Small intestine (tissue), 7 donors: ENCODE measurements around the gene HOXC13. TPM values are rescaled to one million over a fixed set of nuclear protein-coding genes. Genes with fewer than 3 reads are reported as not detected.

Source experiments
- DNase-seq, 2 donors: peaks; one replicate each; pipeline versions ENCODE4 v3.0.0 to v3.0.0-alpha.2; 2013
- FAIRE-seq: peaks from 2 replicates; lab custom pipeline; 2012; peaks lifted over from hg19 to GRCh38; lab: Jason Lieb, UNC
- H3K27ac ChIP-seq, 3 donors: one replicate each; pipeline ENCODE4 v1.5.1; 2013; ENCODE audit warnings: low read length in 2 of 3, mild to moderate bottlenecking in 2 of 3, control low read depth in 1 of 3, inconsistent platforms in 1 of 3, low read depth in 1 of 3, moderate library complexity in 1 of 3
- H3K27me3 ChIP-seq, 3 donors: one replicate each; pipeline ENCODE4 v1.6.1; 2013; ENCODE audit warnings: low read length in 3 of 3, inconsistent platforms in 1 of 3; ENCODE audit not compliant: control insufficient read depth in 3 of 3, insufficient read depth in 3 of 3
- H3K36me3 ChIP-seq, 3 donors: one replicate each; pipeline ENCODE4 v1.6.1; 2013; ENCODE audit warnings: low read length in 3 of 3, inconsistent platforms in 1 of 3, low read depth in 1 of 3, mild to moderate bottlenecking in 1 of 3, moderate library complexity in 1 of 3; ENCODE audit not compliant: control insufficient read depth in 3 of 3, insufficient read depth in 2 of 3
- H3K4me1 ChIP-seq, 3 donors: one replicate each; pipeline ENCODE4 v1.6.1; 2013; ENCODE audit warnings: low read length in 2 of 3, inconsistent platforms in 1 of 3, low read depth in 1 of 3, mild to moderate bottlenecking in 1 of 3, moderate library complexity in 1 of 3; ENCODE audit not compliant: control insufficient read depth in 3 of 3, insufficient read depth in 2 of 3
- H3K4me3 ChIP-seq, 3 donors: one replicate each; pipeline ENCODE4 v1.5.1; 2013; ENCODE audit warnings: low read length in 3 of 3, control low read depth in 1 of 3, inconsistent platforms in 1 of 3, low read depth in 1 of 3, mild to moderate bottlenecking in 1 of 3, moderate library complexity in 1 of 3
- H3K9me3 ChIP-seq, 2 donors: one replicate each; pipeline ENCODE4 v1.6.1; 2013; ENCODE audit warnings: low read depth in 1 of 2, low read length in 1 of 2; ENCODE audit not compliant: control insufficient read depth in 2 of 2, insufficient read depth in 1 of 2
- WGBS, 3 donors: extraction: QIAGEN DNeasy Blood & Tissue Kit; methylation state at CpG; one replicate each; pipeline ENCODE4 v1.1.7; 2013; 5-methylcytosine and 5-hydroxymethylcytosine counted together
- polyA plus RNA-seq, 4 donors: library from polyadenylated mRNA; stranded (reverse) in 3 of 4; unstranded in 1 of 4; fragments of 200-250 nt in 3 of 4; fragments of 120-200 nt in 1 of 4; gene quantifications; one replicate each; pipeline versions ENCODE4 v1.2.1 to v1.2.3, GENCODE V29; 2013
- donor health status: healthy with polysubstance abuse.
- donor health status: control.
- donor health status: control.
- donor health status: Bipolar disorder and iron deficiency.
- donor health status: healthy.

Gene HOXC13
- polyA plus RNA-seq, 4 donors = not detected

DNA sequence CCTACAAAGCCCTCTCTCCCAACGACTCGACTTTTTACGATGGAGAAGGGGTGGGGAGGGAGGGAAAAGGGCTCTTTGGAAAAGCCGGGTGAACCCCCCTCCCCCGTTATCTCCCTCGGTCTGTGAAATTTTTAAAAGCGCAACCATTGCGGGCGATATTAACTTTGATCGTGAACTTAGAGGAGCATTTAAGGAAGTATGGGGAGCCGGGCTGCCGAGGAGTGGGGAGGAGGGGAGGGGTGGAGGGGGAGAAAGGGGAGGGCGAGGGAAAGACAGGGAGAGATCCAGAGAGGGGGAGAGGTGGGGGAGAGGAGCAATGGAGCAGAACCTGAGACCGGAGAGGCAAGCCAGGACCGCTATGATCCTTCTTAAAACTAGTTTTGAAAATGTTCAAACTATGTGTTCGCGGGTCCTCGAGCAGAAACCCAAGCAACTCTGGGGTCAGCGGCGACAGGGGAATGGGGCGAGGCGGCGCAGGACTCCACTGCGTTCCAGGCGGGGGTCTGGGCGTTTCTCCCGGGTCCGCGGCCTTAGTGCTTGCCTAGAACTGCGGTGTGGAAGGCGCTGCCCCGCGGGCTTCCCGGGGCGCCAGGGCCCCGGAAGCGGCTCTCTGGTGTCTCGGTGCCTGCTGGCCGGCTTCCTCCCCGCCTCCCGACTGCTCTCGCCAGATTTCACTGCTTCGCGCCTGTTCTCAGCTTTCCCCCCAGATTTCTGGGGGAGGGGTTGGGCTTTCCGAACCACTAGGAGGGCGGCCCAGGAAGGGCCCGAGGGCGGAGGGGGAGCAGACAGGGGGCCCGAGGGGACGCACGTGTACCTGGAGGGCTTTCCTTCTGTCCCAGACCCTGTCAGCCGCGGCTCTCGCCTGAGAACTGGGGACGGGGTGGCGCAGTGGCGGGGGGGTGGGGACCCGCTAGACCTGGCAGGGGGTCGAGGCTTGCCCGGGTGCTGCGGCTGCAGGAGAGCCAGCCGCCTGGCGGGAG lies 35.7 kb downstream of the HOXC13 start, which contains the start of gene HOTAIR:
HOTAIR (minus strand) TSS at position 871 of the 980 bp plus-strand sequence.
- Histone ChIP-seq H3K27ac (peak within 1 kb of the TSS in 1 of 3 donors; percentile 27), H3K27me3 (peaks cover 5 to 91% (median 70%) of the 10 kb centered on the region in 3 donors), H3K9me3 (peaks cover 0 to 16% of the 10 kb centered on the region in 2 donors), H3K4me3 (peak within 1 kb of the TSS in 2 of 3 donors; percentile 41 to 43), H3K36me3 (no peaks in the 10 kb centered on the region), H3K4me1 (peaks cover 3 to 28% (median 13%) of the 10 kb centered on the region in 3 donors)
- DNase-seq (peak; percentile 38 to 65), FAIRE-seq (no peak)
- 3% methylated on average over 55 to 63 of the region's 63 CpGs for WGBS, 3 donors

DNA sequence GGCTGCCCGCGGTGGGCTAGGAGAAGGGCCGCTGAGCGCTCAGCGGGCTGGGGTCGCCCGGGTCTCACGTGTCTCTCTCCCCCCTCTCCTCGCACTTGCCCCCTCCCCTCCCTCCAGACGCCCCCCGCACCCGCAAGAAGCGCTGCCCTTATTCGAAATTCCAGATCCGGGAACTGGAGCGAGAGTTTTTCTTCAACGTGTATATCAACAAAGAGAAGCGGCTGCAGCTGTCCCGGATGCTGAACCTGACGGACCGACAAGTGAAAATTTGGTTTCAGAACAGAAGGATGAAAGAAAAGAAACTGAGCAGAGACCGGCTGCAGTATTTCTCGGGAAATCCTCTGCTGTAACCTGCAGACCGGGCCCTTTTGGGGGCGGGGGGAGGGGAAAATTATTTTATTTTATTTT lies 36.4 kb downstream of the HOXC13 start:
- Histone ChIP-seq H3K36me3 (no peaks in the 10 kb centered on the region), H3K27me3 (peaks cover under 1 to 90% (median 68%) of the 10 kb centered on the region in 3 donors), H3K27ac (no peak overlapping the region), H3K4me1 (peaks cover 3 to 35% (median 13%) of the 10 kb centered on the region in 3 donors), H3K4me3 (peak overlapping the region in 2 of 3 donors; percentile 41 to 43), H3K9me3 (peaks cover 0 to 16% of the 10 kb centered on the region in 2 donors)
- WGBS, 3 donors = 5 to 9% (median 7%) methylated on average over 17 to 25 of the region's 25 CpGs
- no peak for FAIRE-seq
- DNase-seq = no peak

DNA sequence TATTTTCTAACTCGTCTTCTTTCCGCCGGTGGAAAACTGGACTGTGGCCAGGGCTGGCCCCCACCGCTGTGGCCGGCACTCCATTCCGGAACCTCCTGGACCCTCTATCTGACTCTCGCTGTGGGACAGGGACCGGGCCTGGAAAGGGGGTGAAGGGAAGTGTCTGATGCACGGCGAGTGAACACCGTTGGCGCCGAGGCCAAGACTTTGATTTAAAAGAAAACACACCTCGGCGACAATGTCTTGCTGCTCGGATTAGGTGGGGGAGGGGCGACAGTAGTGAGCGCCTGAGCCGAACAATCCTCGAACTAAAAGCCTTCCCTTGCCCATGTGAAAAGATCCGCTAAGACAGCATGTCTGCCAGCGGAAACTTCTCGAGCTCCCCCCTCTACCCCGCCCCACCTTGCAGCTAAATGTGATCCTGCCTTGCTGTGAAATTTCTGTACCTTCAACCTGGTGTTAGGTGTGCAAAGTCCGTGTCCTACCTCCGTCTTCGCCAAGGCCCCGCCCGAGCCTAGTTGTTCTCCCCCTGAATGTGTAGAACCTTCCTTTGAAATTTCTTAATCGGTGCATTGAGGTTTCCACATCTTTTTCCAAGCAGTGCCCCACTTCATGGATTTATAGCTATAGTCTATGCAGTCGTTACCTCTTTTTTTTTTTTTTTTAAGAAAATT lies 37.0 kb downstream of the HOXC13 start:
- Histone ChIP-seq H3K4me1 (peaks cover 3 to 36% (median 13%) of the 10 kb centered on the region in 3 donors), H3K27me3 (peaks cover 0 to 88% (median 66%) of the 10 kb centered on the region in 3 donors), H3K27ac (peak overlapping the region in 1 of 3 donors; percentile 27), H3K36me3 (no peaks in the 10 kb centered on the region), H3K4me3 (peak overlapping the region in 2 of 3 donors; percentile 14 to 43), H3K9me3 (peaks cover 0 to 16% of the 10 kb centered on the region in 2 donors)
- WGBS, 3 donors = 16 to 39% (median 37%) methylated on average over 31 of the region's 31 CpGs
- FAIRE-seq = no peak
- DNase-seq = peak in 1 of 2 donors; percentile 48

DNA sequence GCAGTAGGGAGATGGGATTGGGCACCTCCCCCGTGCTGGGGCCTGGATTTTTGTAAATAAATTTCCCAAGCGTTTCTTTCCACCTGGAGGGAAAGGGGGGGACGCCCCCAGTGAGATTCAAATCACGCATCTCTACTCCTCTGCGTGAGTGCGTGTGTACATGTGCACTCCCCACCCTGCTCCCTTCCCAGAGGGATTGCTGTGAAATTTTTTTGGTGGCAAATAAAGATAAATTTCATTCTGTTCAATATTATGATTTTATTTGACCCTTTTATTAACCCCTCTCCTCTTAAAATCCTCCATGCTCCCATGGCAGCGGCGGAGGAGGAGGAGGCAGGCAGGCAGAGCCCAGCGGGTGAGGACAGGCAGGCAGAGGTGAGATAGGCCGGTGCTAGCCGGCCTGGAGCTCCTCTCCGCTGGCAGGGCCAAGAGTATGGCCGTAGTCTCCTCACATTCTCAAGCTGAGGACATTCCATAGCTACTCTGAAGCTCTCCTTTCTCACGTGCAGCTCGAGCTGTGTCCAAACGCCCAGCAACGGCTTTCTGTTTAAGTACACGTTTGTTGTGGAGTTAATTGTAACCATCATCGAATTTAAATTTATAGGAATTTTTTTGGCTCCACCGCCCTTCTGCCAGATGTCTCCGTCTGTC lies 37.7 kb downstream of the HOXC13 start:
- Histone ChIP-seq H3K4me1 (peaks cover 3 to 36% (median 13%) of the 10 kb centered on the region in 3 donors), H3K4me3 (no peak overlapping the region), H3K36me3 (no peaks in the 10 kb centered on the region), H3K27me3 (peaks cover 0 to 88% (median 66%) of the 10 kb centered on the region in 3 donors), H3K9me3 (peaks cover 0 to 16% of the 10 kb centered on the region in 2 donors), H3K27ac (no peak overlapping the region)
- FAIRE-seq (no peak), DNase-seq (no peak)
- 37 to 72% (median 55%) methylated on average over 21 of the region's 21 CpGs for WGBS, 3 donors

DNA sequence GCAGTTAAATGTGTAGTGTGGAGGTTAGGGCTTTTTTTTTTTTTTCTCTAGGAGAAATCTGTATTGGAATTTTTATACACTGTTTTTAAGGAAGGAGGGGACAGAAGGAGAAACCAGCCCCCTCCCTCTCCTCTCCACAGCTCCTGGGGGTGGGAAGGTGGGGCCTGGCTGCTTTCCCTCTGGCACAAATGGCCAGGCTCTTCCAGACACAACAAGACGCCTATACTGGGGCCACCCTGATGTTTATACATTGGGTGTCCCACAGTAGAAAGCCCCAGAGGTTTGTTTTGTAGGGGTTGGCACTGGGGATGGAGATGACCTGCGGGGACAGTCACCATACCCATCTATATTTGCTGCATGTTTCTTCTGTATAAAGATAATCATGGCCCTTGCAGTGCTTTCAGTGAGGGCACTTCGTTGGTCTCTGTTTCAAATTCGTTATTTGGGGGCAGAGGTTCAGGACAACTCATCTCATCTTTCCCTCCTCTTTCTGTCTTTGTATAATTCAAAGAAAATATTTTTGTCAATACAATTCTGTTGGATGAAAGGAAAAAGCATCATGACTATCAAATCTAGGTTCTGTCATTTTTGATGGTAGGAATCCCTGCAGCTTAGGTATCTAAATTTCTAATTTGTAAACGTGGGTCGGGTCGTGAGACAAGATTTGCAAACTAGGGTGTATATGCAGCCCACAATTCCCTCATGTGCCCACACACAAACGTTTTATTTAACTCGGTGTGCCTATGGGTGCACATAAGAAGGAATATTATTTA lies 38.4 kb downstream of the HOXC13 start:
- FAIRE-seq (no peak), DNase-seq (no peak)
- WGBS, 3 donors = 33 to 52% (median 38%) methylated on average over 8 to 9 of the region's 9 CpGs

DNA sequence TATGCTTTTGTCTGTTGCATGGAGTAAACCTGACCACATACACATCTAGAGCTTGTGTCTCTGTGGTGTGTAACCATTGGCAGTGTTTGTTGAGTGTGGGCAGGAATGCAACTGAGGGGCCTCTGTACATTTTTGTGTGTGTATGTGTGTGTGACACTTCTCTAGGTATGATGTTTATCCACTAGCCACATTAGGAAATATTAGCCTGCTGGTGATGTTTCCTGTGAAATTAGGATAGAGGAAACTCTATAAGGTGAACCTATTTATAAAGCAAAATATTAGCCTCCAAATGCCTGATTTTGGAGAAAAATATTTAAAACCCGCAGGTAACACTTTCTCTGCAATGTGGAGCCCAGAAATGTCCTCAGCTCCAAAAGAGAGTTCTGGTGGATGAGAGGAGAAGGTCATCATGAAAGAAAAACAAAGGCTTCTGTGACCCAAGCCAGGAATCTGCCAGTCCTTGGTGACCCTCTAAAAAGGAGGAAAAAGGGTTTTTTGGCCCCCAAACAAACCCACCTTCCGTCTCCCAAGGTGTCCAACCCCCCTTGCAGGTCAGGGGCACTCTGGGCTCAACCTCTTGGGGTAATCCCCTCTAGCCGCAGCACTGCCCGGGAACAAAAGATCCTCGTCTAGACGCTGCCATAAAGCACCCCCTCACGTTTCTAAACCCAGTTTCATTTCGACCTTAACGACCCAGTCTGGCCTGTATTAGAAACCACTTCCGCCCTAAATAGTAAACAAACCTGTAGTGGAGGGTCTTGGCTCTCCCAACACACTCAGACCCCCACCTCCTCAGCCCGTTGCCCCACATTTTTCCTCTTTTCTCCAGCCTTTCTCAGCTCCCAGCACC lies 39.2 kb downstream of the HOXC13 start:
- peak overlapping the region in 1 of 3 donors; percentile 40 for H3K4me3 ChIP-seq
- peaks cover 0 to 16% of the 10 kb centered on the region in 2 donors for H3K9me3 ChIP-seq
- peaks cover 3 to 36% (median 13%) of the 10 kb centered on the region in 3 donors for H3K4me1 ChIP-seq
- no peaks in the 10 kb centered on the region for H3K36me3 ChIP-seq
- peak overlapping the region in 1 of 3 donors; percentile 97 for H3K27ac ChIP-seq
- 3 to 6% (median 5%) methylated on average over 11 of the region's 11 CpGs for WGBS, 3 donors
- FAIRE-seq (no peak), DNase-seq (peak; percentile 40 to 89)
- H3K27me3 ChIP-seq = peaks cover 0 to 88% (median 65%) of the 10 kb centered on the region in 3 donors

More for the DNA sequence above, 38.4 kb downstream of the HOXC13 start:
- H3K27ac ChIP-seq = no peak overlapping the region
- no peaks in the 10 kb centered on the region for H3K36me3 ChIP-seq
- peaks cover 0 to 88% (median 66%) of the 10 kb centered on the region in 3 donors for H3K27me3 ChIP-seq
- H3K4me3 ChIP-seq = no peak overlapping the region
- peaks cover 0 to 16% of the 10 kb centered on the region in 2 donors for H3K9me3 ChIP-seq
- H3K4me1 ChIP-seq = peaks cover 3 to 36% (median 13%) of the 10 kb centered on the region in 3 donors
